ENCODE measurements around the gene SLC25A22. TPM values are rescaled to one million over a fixed set of nuclear protein-coding genes. Genes with fewer than 3 reads are reported as not detected.

SLC25A22 gene
- total and polyA plus RNA-seq, 9 of the 15 experiments (the other 6 are each of a cell fraction or from before 2014, with no cell fraction given) = 0.41 to 55.4 (median 11.4) TPM

GRCh38 chr11:798093-798713, at the start of gene SLC25A22 (continued):
- no peak for TF ChIP-seq ZNF143 (CRISPR knock-in tag; IDR thresholded peaks at IDR 0.05)
- no peak for TF ChIP-seq ELK1 (CRISPR knock-in tag; IDR thresholded peaks at IDR 0.05)
- TF ChIP-seq ZNF507 (tag; conservative IDR thresholded peaks at IDR 0.05) = no peak
- no peak for TF ChIP-seq STAT5B (CRISPR knock-in tag; IDR thresholded peaks at IDR 0.05)
- no peak for TF ChIP-seq RBM34 (IDR thresholded peaks at IDR 0.05; ENCODE audit: borderline replicate concordance, insufficient read depth, low read length)
- TF ChIP-seq FOS (IDR thresholded peaks at IDR 0.05; ENCODE audit: extremely low read depth, insufficient read length) = no peak
- TF ChIP-seq CREM (IDR thresholded peaks at IDR 0.05; ENCODE audit: low read depth) = peak; percentile 13; the same call in 1 of the 2 replicates
- TF ChIP-seq HLTF (IDR thresholded peaks at IDR 0.05) = no peak
- no peak for TF ChIP-seq NCOA6 (IDR thresholded peaks at IDR 0.05)
- no peak for TF ChIP-seq EGR1 (conservative IDR thresholded peaks at IDR 0.05)
- TF ChIP-seq, protein P1, sequence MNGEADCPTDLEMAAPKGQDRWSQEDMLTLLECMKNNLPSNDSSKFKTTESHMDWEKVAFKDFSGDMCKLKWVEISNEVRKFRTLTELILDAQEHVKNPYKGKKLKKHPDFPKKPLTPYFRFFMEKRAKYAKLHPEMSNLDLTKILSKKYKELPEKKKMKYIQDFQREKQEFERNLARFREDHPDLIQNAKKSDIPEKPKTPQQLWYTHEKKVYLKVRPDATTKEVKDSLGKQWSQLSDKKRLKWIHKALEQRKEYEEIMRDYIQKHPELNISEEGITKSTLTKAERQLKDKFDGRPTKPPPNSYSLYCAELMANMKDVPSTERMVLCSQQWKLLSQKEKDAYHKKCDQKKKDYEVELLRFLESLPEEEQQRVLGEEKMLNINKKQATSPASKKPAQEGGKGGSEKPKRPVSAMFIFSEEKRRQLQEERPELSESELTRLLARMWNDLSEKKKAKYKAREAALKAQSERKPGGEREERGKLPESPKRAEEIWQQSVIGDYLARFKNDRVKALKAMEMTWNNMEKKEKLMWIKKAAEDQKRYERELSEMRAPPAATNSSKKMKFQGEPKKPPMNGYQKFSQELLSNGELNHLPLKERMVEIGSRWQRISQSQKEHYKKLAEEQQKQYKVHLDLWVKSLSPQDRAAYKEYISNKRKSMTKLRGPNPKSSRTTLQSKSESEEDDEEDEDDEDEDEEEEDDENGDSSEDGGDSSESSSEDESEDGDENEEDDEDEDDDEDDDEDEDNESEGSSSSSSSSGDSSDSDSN (IDR thresholded peaks at IDR 0.05; ENCODE audit: borderline replicate concordance in 1 of 2, low read depth in 2 of 2, low read length in 2 of 2) = peak; percentile 39 to 61; a peak in 1 of 4 replicates
- no peak for TF ChIP-seq HDAC8 (tag; IDR thresholded peaks at IDR 0.05)
- no peak for TF ChIP-seq ZKSCAN8 (CRISPR knock-in tag; IDR thresholded peaks at IDR 0.05)
- no peak for TF ChIP-seq LARP7 (IDR thresholded peaks at IDR 0.05)
- TF ChIP-seq DPF2 (IDR thresholded peaks at IDR 0.05) = no peak
- TF ChIP-seq NFE2 (IDR thresholded peaks at IDR 0.05; ENCODE audit: low read depth) = no peak
- no peak; the same call in 1 of the 2 replicates for TF ChIP-seq ETS1 (conservative IDR thresholded peaks at IDR 0.05; ENCODE audit: control insufficient read depth, low read depth, low read length)
- no peak for TF ChIP-seq U2AF2 (optimal IDR thresholded peaks at IDR 0.05; ENCODE audit: low read depth, low read length)
- TF ChIP-seq CBFA2T2 (conservative IDR thresholded peaks at IDR 0.05) = no peak
- no peak for TF ChIP-seq SP2 (IDR thresholded peaks at IDR 0.05; ENCODE audit: extremely low read depth, low read depth, low read length, poor library complexity, severe bottlenecking)
- no peak for TF ChIP-seq STAT5A (IDR thresholded peaks at IDR 0.05; ENCODE audit: borderline replicate concordance, low read length)
- TF ChIP-seq ZNF41 (CRISPR knock-in tag; conservative IDR thresholded peaks at IDR 0.05) = no peak
- no peak for TF ChIP-seq ETS2 (tag; IDR thresholded peaks at IDR 0.05; ENCODE audit: borderline replicate concordance, poor library complexity, severe bottlenecking)
- no peak for TF ChIP-seq SMAD2 (IDR thresholded peaks at IDR 0.05; ENCODE audit: low read depth, low read length)
- TF ChIP-seq SREBF1 (IDR thresholded peaks at IDR 0.05; ENCODE audit: borderline replicate concordance, low read depth, low read length) = no peak
- TF ChIP-seq RBM22 (IDR thresholded peaks at IDR 0.05; ENCODE audit: low read depth, low read length, poor library complexity, severe bottlenecking) = no peak
- TF ChIP-seq JUND (IDR thresholded peaks at IDR 0.05; ENCODE audit: borderline replicate concordance, low read depth, low read length) = no peak
- TF ChIP-seq JUND (tag; IDR thresholded peaks at IDR 0.05; ENCODE audit: borderline replicate concordance, low read depth, low read length) = no peak

Measured in K562 (cell line).